Measurements from ENCODE around the gene RABAC1.

The RABAC1 gene

DNA sequence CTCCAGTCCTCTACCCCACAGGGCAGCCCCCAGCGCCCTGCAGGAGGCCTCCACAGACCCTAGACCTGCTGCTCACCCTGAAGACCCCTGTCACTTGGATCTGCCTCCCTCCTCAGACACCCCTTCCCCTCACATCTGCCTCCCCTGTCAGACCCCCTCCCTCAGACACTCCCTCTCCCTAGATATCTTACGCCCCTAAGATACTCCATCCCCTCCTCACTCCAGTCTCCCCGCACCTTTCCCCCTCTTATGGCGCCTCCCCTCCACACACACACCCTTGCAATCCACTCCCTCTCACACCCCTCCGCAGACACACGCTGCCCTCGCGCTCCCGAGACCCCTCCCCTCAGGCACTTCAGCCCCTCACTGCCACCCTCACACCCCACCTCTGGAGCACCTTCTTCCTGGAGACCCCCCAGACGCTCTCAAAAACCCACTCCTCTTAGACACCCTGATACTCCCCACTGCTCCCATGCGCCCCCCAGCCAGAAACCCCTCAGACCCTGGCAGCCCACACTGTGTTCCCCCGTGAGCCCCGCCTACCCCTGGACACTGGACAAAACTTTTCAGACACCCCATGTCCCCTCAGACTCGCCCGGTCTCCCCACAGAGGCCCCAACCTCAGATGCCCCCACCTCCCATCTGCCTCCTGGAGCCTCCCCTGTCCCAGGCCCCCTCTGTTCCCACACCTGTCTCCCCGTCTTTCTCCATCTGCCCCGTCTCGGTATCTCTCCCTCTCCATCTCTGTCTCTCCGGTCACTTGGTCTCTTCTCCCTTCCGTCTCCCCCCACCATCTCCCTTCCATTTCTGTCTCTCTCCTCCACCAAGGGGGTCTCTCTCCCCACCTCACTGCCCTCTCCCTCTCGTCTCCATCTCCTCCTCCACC lies 45.3 kb downstream of the RABAC1 start:
- Histone ChIP-seq H2AFZ (ENCODE audit: low read depth, low read length, severe bottlenecking) (no peak overlapping the region), H3K36me3 (ENCODE audit: low read length) (no peaks in the 10 kb centered on the region), H3K27ac (ENCODE audit: low read depth, low read length) (peak overlapping the region; percentile 99), H3K9ac (ENCODE audit: low read length) (peak overlapping the region; percentile 100), H3K27me3 (ENCODE audit: low read length) (no peaks in the 10 kb centered on the region), H3K4me2 (ENCODE audit: low read depth, low read length, poor library complexity, severe bottlenecking) (peak overlapping the region; percentile 98), H4K20me1 (ENCODE audit: low read depth, low read length) (no peaks in the 10 kb centered on the region), H3K79me2 (ENCODE audit: insufficient read depth, low read length) (peaks cover 49% of the 10 kb centered on the region), H3F3A (ENCODE audit: insufficient read depth) (peaks cover 62% of the 10 kb centered on the region), H3K4me3 (ENCODE audit: insufficient read depth, low read length, poor library complexity, severe bottlenecking) (peak overlapping the region; percentile 73), H3K9me2 (replicated peaks; ENCODE audit: insufficient read depth, low read length) (no peaks in the 10 kb centered on the region), H3K9me3 (ENCODE audit: insufficient read depth, low read length) (no peaks in the 10 kb centered on the region)
- TF ChIP-seq, protein P1, sequence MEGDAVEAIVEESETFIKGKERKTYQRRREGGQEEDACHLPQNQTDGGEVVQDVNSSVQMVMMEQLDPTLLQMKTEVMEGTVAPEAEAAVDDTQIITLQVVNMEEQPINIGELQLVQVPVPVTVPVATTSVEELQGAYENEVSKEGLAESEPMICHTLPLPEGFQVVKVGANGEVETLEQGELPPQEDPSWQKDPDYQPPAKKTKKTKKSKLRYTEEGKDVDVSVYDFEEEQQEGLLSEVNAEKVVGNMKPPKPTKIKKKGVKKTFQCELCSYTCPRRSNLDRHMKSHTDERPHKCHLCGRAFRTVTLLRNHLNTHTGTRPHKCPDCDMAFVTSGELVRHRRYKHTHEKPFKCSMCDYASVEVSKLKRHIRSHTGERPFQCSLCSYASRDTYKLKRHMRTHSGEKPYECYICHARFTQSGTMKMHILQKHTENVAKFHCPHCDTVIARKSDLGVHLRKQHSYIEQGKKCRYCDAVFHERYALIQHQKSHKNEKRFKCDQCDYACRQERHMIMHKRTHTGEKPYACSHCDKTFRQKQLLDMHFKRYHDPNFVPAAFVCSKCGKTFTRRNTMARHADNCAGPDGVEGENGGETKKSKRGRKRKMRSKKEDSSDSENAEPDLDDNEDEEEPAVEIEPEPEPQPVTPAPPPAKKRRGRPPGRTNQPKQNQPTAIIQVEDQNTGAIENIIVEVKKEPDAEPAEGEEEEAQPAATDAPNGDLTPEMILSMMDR (IDR thresholded peaks at IDR 0.05; ENCODE audit: insufficient read depth, low read length, poor library complexity, severe bottlenecking): no peak
- no peak for TF ChIP-seq EZH2phosphoT487 (conservative IDR thresholded peaks at IDR 0.05; ENCODE audit: low read length)

DNA sequence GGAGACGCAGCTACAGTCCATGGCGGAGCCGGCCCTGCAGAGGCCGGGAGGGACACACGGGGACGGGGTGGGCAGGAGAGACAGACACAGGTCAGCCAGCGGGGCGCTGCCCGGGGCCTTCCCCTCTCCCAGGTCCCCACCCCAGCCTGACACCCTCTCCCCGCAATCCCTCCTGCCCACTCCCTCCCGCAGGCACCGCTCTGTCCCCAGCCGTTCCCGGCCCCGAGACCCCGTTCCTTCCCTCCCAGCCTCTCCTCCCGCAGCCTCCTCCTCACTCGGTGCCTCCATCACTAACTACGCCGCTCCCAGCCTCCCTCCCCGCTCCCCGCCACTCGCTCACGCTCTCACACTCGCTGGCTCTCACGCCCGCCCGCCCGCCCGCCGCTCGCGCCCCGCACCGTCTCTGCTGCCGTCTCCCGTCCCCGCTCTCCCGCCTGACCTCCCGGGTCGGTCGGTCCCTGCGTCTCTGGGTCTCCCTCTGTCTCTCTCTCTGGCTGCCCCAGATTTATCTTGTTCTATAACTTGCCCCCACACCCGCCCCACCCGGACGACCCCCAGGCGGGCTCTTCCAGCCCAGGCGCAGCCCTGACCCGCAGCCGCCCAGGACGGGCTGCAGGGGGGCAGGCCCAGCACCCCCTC lies 46.1 kb downstream of the RABAC1 start:
- no peak overlapping the region for H2AFZ ChIP-seq (ENCODE audit: low read depth, low read length, severe bottlenecking)

DNA sequence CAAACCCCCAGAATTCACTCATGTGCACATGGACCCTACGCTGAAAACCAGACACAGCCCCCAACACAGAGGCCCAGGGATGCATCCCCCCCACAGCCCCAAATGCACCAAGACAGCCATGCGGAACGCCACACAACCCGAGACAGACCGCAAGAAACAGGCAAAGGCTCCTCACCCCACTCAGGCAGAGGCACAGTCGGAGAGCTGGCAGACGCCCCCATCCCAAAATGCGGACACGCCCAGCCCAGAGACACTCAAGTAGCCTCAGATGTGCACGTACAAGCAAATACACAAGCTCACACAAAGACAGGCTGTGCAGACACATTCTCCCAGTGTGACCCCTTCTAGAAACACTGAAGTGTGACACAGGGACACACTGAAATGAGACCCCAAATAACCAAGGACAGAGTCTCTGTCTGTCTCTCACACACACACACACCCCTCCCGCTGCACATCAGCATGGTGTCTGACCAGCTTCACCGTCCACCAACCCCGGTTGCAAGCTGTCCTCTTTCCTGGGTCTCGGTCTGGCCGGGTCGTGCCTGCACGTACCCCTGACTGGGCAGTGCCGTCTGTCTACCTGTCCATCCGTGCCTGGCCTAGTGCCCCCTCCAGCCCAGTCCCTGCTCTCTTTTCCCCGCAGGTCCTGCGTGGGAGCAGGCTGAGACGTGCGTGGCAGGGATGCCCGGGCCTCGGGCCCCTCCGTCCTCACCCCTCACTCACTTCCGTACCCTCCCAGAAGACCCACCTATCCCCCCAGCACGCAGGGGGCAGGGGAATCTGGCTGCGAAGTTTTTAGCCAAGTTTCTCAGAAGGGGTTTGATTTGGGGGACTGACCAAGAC lies 47.0 kb downstream of the RABAC1 start:
- Histone ChIP-seq H3K27ac (ENCODE audit: low read depth, low read length) (peak overlapping the region; percentile 99), H4K20me1 (ENCODE audit: low read depth, low read length) (no peaks in the 10 kb centered on the region), H2AFZ (ENCODE audit: low read depth, low read length, severe bottlenecking) (no peak overlapping the region), H3F3A (ENCODE audit: insufficient read depth) (peaks cover 74% of the 10 kb centered on the region), H3K27me3 (ENCODE audit: low read length) (no peaks in the 10 kb centered on the region), H3K4me3 (ENCODE audit: insufficient read depth, low read length, poor library complexity, severe bottlenecking) (peak overlapping the region; percentile 75), H3K9me2 (replicated peaks; ENCODE audit: insufficient read depth, low read length) (no peaks in the 10 kb centered on the region), H3K4me2 (ENCODE audit: low read depth, low read length, poor library complexity, severe bottlenecking) (peak overlapping the region; percentile 95), H3K79me2 (ENCODE audit: insufficient read depth, low read length) (peaks cover 48% of the 10 kb centered on the region), H3K9me3 (ENCODE audit: insufficient read depth, low read length) (no peaks in the 10 kb centered on the region), H3K9ac (ENCODE audit: low read length) (peak overlapping the region; percentile 100), H3K36me3 (ENCODE audit: low read length) (no peaks in the 10 kb centered on the region)
- TF ChIP-seq, protein P1 (IDR thresholded peaks at IDR 0.05; ENCODE audit: insufficient read depth, low read length, poor library complexity, severe bottlenecking): no peak
- TF ChIP-seq EZH2phosphoT487 (conservative IDR thresholded peaks at IDR 0.05; ENCODE audit: low read length): no peak

More for the DNA sequence above, 46.1 kb downstream of the RABAC1 start:
- no peaks in the 10 kb centered on the region for H3K9me3 ChIP-seq (ENCODE audit: insufficient read depth, low read length)
- no peak for TF ChIP-seq EZH2phosphoT487 (conservative IDR thresholded peaks at IDR 0.05; ENCODE audit: low read length)
- TF ChIP-seq, protein P1 (IDR thresholded peaks at IDR 0.05; ENCODE audit: insufficient read depth, low read length, poor library complexity, severe bottlenecking): no peak
- H3K27me3 ChIP-seq (ENCODE audit: low read length): no peaks in the 10 kb centered on the region
- H3K9ac ChIP-seq (ENCODE audit: low read length): peak overlapping the region; percentile 100
- H3K4me3 ChIP-seq (ENCODE audit: insufficient read depth, low read length, poor library complexity, severe bottlenecking): peak overlapping the region; percentile 75
- no peaks in the 10 kb centered on the region for H4K20me1 ChIP-seq (ENCODE audit: low read depth, low read length)
- H3K27ac ChIP-seq (ENCODE audit: low read depth, low read length): peak overlapping the region; percentile 99
- peaks cover 49% of the 10 kb centered on the region for H3K79me2 ChIP-seq (ENCODE audit: insufficient read depth, low read length)
- no peaks in the 10 kb centered on the region for H3K9me2 ChIP-seq (replicated peaks; ENCODE audit: insufficient read depth, low read length)
- no peaks in the 10 kb centered on the region for H3K36me3 ChIP-seq (ENCODE audit: low read length)
- H3K4me2 ChIP-seq (ENCODE audit: low read depth, low read length, poor library complexity, severe bottlenecking): peak overlapping the region; percentile 98
- peaks cover 68% of the 10 kb centered on the region for H3F3A ChIP-seq (ENCODE audit: insufficient read depth)
